Psoas muscle (tissue), 8 donors: ENCODE measurements around the gene OR13J1. TPM values are rescaled to one million over a fixed set of nuclear protein-coding genes. Genes with fewer than 3 reads are reported as not detected.
"Not testable (repeated sequence)": the region's sequence is repeated elsewhere in the genome, so short reads cannot be mapped to it uniquely, and the experiment has no call there.

Experiments
- ATAC-seq, 4 donors: fragments of 200-7000 bp; cut with Tn5 transposase; one replicate each; pipeline ENCODE4 v1.9.1; 2020; ENCODE audit warnings: moderate library complexity in 3 of 4, mild to moderate bottlenecking in 2 of 4
- DNase-seq, 2 donors: peaks; one replicate each; pipeline ENCODE4 v3.0.0-alpha.2; 2020
- H3K27ac ChIP-seq: fragments of 200-600 bp; one replicate; pipeline ENCODE4 v1.8.0; 2022
- H3K27me3 ChIP-seq, 3 donors: fragments of 200-600 bp in 1 of 3; one replicate each; pipeline versions ENCODE4 v1.6.1 to v1.8.0; 2013 to 2022; ENCODE audit warnings: low read length in 2 of 3, mild to moderate bottlenecking in 2 of 3, moderate library complexity in 1 of 3; ENCODE audit not compliant: insufficient read depth in 3 of 3
- H3K36me3 ChIP-seq, 2 donors: fragments of 200-600 bp in 1 of 2; one replicate each; pipeline versions ENCODE4 v1.6.1 to v1.8.0; 2013 to 2022; ENCODE audit warnings: low read depth in 1 of 2, mild to moderate bottlenecking in 1 of 2, moderate library complexity in 1 of 2; ENCODE audit not compliant: insufficient read depth in 1 of 2
- H3K4me1 ChIP-seq: fragments of 200-600 bp; one replicate; pipeline ENCODE4 v1.8.0; 2022
- H3K4me3 ChIP-seq: fragments of 200-600 bp; one replicate; pipeline ENCODE4 v1.8.0; 2022; ENCODE audit warnings: mild to moderate bottlenecking
- H3K9me3 ChIP-seq: fragments of 200-600 bp; one replicate; pipeline ENCODE4 v1.8.0; 2022
- WGBS, 3 donors: extraction: QIAGEN DNeasy Blood & Tissue Kit; methylation state at CpG; one replicate each; pipeline versions ENCODE4 v1.1.6 to v1.1.7; 2013; 5-methylcytosine and 5-hydroxymethylcytosine counted together
- intact Hi-C, 2 donors: fragments of 100-400 bp; cut with DNase I; formaldehyde crosslinking; loops; one replicate each; pipeline versions ENCODE4 v1.11.0 to v1.14.2; 2022
- polyA plus RNA-seq, 3 donors: library from polyadenylated mRNA; stranded (reverse); fragments of 200-250 nt; gene quantifications; one replicate each; pipeline ENCODE4 v1.2.3, GENCODE V29; 2013
- total RNA-seq, 4 donors: library from RNA; stranded (reverse); fragmentation: NEBNext Ultra II Directional in 2 of 4; extraction: Animal tissue kit (Norgen Biotek cat#: 25700) in 2 of 4; gene quantifications; one replicate each; pipeline versions ENCODE4 v1.2.1 to v1.2.4, GENCODE V29; 2021 to 2023
- TF ChIP-seq, protein P1 (sequence below): fragments of 200-600 bp; IDR thresholded peaks from one replicate; pipeline ENCODE4 v1.8.0; 2022; ENCODE audit warnings: antibody characterized with exemption
- donor health status: healthy with polysubstance abuse.
- donor health status: DM: no; HTN: no; CAD: no; lungs with moderate emphysema.
- donor health status: Bipolar disorder and iron deficiency.
- donor health status: healthy.
- donor health status: DM: yes; HTN: yes; CAD: no.
- donor health status: DM: no; HTN: no; CAD: no.
- donor health status: DM: no; HTN: no; CAD: no.
- donor health status: DM: yes; HTN: yes; CAD: no.

The OR13J1 gene
- total and polyA plus RNA-seq, 7 donors, result not detected

- ATAC-seq, result no peak
- Histone ChIP-seq H3K4me3 (no peak overlapping the region), H3K9me3 (no peaks in the 10 kb centered on the region), H3K27me3 (peaks cover 0 to 9% (median 1%) of the 10 kb centered on the region in 3 donors), H3K36me3 (no peaks in the 10 kb centered on the region), H3K4me1 (no peaks in the 10 kb centered on the region), H3K27ac (no peak overlapping the region)
- DNase-seq, result no peak
- TF ChIP-seq, protein P1, sequence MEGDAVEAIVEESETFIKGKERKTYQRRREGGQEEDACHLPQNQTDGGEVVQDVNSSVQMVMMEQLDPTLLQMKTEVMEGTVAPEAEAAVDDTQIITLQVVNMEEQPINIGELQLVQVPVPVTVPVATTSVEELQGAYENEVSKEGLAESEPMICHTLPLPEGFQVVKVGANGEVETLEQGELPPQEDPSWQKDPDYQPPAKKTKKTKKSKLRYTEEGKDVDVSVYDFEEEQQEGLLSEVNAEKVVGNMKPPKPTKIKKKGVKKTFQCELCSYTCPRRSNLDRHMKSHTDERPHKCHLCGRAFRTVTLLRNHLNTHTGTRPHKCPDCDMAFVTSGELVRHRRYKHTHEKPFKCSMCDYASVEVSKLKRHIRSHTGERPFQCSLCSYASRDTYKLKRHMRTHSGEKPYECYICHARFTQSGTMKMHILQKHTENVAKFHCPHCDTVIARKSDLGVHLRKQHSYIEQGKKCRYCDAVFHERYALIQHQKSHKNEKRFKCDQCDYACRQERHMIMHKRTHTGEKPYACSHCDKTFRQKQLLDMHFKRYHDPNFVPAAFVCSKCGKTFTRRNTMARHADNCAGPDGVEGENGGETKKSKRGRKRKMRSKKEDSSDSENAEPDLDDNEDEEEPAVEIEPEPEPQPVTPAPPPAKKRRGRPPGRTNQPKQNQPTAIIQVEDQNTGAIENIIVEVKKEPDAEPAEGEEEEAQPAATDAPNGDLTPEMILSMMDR, result no peak
- 78 to 87% (median 83%) methylated on average over 3 of the region's 3 CpGs for WGBS, 3 donors
- intact Hi-C loops, result no loop called here
These were observed 21.4 kb upstream of the OR13J1 start for GRCh38 chr9:35891646-35892045.

GRCh38 chr9:35884908-35885307 is 14.7 kb upstream of the OR13J1 start:
- H3K27me3 ChIP-seq, H3K36me3 ChIP-seq, H3K4me1 ChIP-seq, ATAC-seq, H3K27ac ChIP-seq, H3K9me3 ChIP-seq, H3K4me3 ChIP-seq, DNase-seq: not testable (repeated sequence)
- intact Hi-C loops, result loop anchor here in 1 of 2 donors (5.0 kb wide), 1 partner anchor 238 kb away; no protein-coding TSS in a partner anchor
- WGBS, 3 donors, result 85 to 89% (median 88%) methylated on average over 3 of the region's 3 CpGs

DNA sequence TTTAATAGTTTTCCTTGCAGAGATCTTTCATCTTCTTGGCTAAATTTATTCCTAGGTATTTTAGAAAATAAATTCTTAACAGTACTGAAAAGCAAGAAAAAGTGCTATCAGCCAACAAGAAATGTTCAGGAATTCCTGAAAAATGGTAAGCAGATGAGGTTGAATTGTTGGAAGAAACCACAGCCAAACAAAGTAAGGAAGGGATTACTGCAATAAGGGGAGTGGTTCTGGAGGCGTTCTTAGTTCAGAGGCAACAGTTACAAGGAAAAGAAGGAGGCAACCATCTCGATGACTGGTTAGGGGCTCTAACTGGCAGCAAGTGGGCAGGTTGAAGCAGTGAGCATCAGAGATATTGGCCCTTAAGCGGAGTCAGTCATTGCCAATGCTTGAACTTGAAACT is 12.8 kb upstream of the OR13J1 start:
- Histone ChIP-seq H3K36me3 (no peaks in the 10 kb centered on the region), H3K27me3 (no peaks in the 10 kb centered on the region), H3K4me1 (no peaks in the 10 kb centered on the region), H3K4me3 (no peak overlapping the region), H3K9me3 (no peaks in the 10 kb centered on the region), H3K27ac (no peak overlapping the region)
- intact Hi-C loops, result loop anchor here (1.0 to 5.0 kb wide), 3 partner anchors 56 to 236 kb away; no protein-coding TSS in a partner anchor
- TF ChIP-seq, protein P1, result no peak
- no peak for ATAC-seq
- 65 to 74% (median 70%) methylated on average over 3 of the region's 3 CpGs for WGBS, 3 donors
- DNase-seq, result no peak

DNA sequence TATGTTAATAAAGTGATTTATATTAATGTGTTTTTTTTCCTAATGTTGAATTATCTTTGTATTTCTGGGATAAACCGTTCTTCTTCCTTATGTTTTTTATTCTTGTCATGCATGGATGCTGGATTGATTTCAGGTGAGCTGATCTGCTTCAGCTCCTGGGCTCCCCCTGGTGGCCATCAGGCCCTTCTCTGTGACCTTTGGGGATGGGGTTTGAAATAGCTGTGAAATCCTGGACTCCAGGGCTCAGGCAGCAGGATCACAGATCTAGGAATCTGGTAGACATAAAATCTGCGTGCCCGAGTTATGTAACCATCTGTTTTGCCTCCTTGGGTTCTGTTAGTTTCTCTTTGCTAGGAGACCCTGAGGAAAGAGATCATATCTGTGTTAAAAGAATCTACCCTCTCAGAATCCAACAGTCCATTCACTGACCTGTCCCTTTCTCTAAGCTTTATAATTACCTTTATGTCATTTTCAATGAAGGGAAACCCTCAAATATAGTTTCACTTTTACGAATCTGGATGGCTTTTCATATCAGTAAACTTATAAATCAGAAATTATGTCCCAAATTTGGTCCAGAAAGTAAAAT is 12.2 kb upstream of the OR13J1 start:
- intact Hi-C loops, result loop anchor here (1.0 to 5.0 kb wide), 3 partner anchors 56 to 235 kb away; no protein-coding TSS in a partner anchor
- DNase-seq (peak; percentile 86 to 92), ATAC-seq (peak; percentile 79 to 97 (median 86))
- WGBS, 3 donors, result 1 to 4% (median 2%) methylated on average over 4 of the region's 4 CpGs
- no peaks in the 10 kb centered on the region for H3K4me1 ChIP-seq
- H3K27me3 ChIP-seq, result no peaks in the 10 kb centered on the region
- TF ChIP-seq, protein P1, result peak; percentile 97
- H3K36me3 ChIP-seq, result no peaks in the 10 kb centered on the region
- H3K9me3 ChIP-seq, result peaks cover under 1% of the 10 kb centered on the region
- no peak overlapping the region for H3K27ac ChIP-seq
- no peak overlapping the region for H3K4me3 ChIP-seq

GRCh38 chr9:35872505-35872904 is 2.3 kb upstream of the OR13J1 start:
- no peaks in the 10 kb centered on the region for H3K4me1 ChIP-seq
- TF ChIP-seq, protein P1, result no peak
- no peak overlapping the region for H3K4me3 ChIP-seq
- 70 to 79% (median 72%) methylated on average over 3 of the region's 3 CpGs for WGBS, 3 donors
- intact Hi-C loops, result no loop called here
- peaks cover 9% of the 10 kb centered on the region for H3K9me3 ChIP-seq
- H3K27me3 ChIP-seq, result peaks cover 0 to 1% (median 0%) of the 10 kb centered on the region in 3 donors
- ATAC-seq (no peak), DNase-seq (no peak)
- H3K27ac ChIP-seq, result no peak overlapping the region
- no peaks in the 10 kb centered on the region for H3K36me3 ChIP-seq
